Activated CD4-positive, alpha-beta T cell treated with anti-CD3 and anti-CD28 coated beads, Interleukin-2, amount 50 U/mL, for 1 hour (primary cell): ENCODE results near the gene AKAP3.

ENCODE experiments used
- DNase-seq: peaks from one replicate; pipeline ENCODE4 v3.0.0-alpha.2; 2020

AKAP3 gene

GRCh38 chr12:4648501-4649357 lies at the start of gene AKAP3, which contains the start of gene NDUFA9:
AKAP3 (minus strand) TSS chr12:4649051; CDS start chr12:4638196, 10,855 bp downstream.
NDUFA9 (plus strand) TSS chr12:4649114; CDS start chr12:4649127, 13 bp downstream.
- peak; percentile 72 for DNase-seq

DNA sequence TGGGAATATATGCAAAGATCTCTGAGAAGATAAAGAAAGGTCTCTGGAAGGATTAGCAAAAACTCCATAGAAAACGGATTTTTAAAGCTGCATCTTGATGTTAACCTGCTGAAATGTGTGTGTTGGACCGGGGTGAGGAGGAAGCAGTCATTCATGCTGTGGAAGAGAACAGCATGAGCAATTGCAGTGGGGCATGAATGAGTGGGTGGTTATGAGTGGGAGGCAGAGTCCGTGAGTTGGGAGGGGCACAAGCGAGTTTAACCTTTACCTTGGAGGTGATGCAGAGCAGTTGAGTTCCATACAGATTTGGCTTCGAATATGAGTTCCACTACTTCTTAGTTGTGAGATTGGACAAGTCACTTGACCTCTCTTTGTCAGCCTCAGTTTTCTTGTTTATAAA lies 41.9 kb upstream of the AKAP3 start:
- DNase-seq = no peak

- no peak for DNase-seq
Observed at GRCh38 chr12:4685317-4685716, 36.5 kb upstream of the AKAP3 start.

GRCh38 chr12:4681732-4682131 lies 32.9 kb upstream of the AKAP3 start:
- no peak for DNase-seq

DNA sequence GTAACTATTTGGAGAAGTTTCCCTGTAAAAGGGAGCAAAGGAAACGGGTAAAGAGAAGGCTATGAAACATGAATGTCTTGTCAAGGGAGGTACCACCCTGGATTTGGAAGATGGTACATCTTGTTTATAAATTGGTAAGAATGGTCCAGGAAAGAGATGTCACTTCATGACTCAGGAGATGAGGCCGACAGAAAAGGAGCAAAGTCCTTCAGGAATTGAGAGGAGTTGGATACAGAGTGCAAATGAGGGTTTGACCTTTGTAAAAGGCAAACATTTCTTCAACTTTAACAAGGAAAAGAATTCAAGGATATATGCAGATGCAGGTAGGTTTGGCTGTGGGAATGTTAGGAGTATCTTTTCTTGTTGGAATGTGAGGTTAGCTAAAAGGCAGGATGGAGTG lies 30.9 kb upstream of the AKAP3 start:
- DNase-seq = no peak

- DNase-seq = no peak
Observed at GRCh38 chr12:4665236-4665635, 16.4 kb upstream of the AKAP3 start.

DNA sequence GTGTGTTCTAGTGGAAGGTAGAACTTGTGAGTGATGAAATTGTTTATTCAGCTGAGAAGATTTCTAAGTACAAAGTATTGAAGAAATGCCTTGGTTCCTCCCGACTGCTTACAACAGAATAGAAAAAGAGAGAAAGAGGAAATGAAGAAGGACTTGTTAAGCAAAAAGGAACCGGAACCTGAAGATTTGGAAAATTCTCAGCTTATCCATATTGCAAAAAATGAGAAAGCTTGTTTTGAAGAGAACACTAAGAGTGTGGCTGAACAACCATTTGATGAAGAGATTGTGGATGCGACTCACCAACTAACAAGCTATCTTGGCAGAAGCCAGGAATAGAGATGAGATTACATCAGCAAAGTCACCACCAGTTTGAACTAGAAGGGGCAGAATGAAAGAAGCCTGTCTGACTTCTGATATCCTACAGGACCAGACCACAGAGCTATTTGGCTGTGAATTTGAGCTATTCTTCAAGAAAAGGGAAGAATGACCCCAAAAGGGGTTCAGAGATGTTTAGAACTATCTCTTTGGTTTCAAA lies 15.2 kb upstream of the AKAP3 start:
- DNase-seq = no peak

GRCh38 chr12:4653691-4654090 lies 4.8 kb upstream of the AKAP3 start:
- DNase-seq = no peak

GRCh38 chr12:4653257-4653656 lies 4.4 kb upstream of the AKAP3 start:
- DNase-seq = no peak

GRCh38 chr12:4649358-4649661 lies 459 bp upstream of the AKAP3 start:
- DNase-seq = no peak

- DNase-seq = no peak
Observed at GRCh38 chr12:4648104-4648500, 749 bp downstream of the AKAP3 start.

DNA sequence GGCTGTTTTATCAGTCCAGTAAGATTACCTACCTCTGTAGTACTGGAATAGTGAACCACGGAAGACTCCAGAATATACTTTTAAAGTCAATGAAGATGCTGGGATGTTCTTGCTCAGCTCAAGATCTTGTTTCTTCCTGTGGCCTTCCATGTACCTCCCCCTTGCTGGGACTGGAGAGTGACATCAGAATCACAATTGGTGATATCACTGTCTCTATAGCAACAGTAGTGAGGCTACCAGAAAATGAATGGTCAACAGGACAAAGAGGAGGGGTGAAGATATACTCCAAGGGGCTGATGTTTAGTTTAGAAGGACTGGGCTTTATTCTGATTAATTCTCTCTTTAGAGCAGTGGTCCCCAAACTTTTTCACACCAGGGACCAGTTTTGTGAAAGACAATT lies 3.8 kb downstream of the AKAP3 start:
- no peak for DNase-seq

GRCh38 chr12:4643747-4644146 lies 5.1 kb downstream of the AKAP3 start:
- no peak for DNase-seq

GRCh38 chr12:4630262-4630661 lies 18.6 kb downstream of the AKAP3 start:
- DNase-seq = no peak

GRCh38 chr12:4628406-4628805 lies 20.4 kb downstream of the AKAP3 start:
- DNase-seq = no peak

DNA sequence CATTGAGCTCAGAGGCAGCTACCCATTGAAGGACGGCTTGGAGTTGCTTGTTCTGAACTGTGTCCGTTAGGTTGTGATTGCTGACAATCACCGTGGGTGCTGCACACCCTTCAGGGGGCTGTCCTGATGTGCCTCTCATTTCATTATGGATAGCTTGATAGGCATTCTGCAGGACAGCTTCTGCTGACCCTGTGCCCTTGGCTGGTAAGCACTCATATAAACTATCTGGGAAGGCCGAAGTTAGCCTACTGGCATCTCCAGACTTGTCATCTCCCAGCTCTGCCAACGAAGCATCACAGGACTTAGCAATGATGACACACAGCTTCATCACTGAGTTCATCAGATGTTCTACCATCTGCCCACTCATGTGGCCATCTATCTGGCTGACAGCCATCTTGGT lies 22.3 kb downstream of the AKAP3 start:
- no peak for DNase-seq

DNA sequence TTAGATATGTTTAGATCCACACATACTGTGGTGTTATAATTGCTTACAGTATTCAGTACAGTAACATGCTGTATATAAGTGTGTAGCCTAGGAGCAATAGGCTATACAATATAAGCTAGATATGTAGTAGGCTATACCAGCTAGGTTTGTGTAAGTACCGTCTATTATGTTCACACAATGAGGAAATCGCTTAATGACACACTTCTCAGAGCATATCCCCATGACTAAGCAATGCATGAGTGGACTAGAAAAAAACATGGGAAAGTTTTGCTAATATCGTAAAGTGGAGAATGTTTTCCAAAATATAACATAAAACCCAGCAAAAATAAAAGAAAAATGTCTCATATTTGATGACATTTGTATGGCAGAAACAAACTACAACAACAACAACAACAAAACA lies 27.3 kb downstream of the AKAP3 start:
- DNase-seq = no peak

DNA sequence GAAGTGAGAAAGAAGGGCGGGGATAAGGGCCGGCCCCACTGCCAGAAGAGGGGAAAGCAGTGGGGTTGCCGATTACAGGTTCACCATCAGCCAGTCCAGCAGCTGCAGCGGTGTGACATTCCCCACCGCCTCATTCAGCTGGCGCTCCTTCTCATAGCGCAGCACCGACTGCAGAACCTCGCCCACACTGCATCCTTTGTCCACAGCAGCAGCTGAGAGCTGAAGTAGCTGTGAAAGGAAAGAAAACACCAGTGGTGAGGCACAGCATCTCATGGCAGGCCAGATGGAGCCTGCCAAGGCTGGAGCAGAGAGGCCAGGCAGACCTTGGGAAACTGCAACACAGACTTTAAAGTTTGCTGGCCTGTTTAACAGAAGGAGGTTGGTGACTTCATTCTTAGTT lies 33.2 kb downstream of the AKAP3 start:
- no peak for DNase-seq

DNA sequence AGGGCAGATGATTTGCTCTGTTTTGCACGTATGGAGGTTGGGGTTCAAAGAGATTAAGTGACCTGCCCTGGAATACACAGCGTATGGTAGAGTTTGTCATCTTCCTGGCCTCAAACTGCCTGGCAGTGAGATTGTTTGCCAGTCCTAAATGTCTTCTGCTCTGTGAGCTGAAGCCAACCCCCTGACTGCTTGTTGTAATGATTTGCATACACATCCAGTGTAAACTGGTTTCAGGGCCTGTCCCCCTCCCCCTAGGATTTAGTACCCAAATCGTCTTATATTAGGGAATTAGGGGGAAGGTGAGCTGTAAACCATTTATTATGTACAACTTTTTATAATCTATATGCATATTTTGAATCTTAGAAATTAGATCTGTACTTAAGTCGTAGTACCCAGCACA lies 38.4 kb downstream of the AKAP3 start:
- DNase-seq = no peak

DNA sequence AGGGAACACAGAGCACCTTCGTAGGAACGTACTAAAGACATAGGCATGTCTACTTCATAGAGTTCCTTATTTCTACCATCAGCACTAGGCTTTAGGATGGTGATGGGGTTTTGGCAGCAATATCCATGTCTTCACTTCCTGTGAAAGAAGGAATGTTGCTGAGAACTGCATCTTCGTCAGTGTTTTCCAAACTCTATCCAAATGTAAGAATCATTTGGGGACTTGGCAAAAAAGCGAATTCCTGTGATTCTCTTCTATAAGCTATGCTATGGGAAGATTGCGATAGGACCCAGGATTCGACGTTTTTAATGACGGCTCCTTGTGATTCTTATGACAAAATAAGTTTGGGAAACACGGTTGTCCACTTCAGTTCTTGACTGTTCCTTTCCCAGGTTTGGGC lies 39.8 kb downstream of the AKAP3 start:
- DNase-seq = no peak

GRCh38 chr12:4607056-4607455 lies 41.8 kb downstream of the AKAP3 start:
- no peak for DNase-seq

DNA sequence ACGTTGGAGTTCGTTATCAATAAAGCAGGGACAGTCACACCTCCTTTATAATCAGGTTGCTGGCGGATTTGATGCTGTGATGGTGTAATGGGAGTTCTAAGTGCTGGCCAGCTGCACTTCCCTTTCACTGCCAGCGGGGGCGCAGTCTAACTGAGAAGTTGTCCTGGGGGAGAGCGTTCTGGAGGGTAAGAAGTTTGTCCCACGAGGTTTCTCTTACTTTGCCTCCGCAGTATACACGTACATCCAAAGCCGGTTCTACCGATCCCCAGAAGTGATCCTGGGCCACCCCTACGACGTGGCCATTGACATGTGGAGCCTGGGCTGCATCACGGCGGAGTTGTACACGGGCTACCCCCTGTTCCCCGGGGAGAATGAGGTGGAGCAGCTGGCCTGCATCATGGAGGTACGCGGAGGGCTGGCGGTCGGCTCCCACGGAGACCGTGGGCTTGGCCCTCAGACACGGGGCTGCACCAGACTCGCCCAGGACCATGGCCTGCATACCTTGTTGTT lies 44.1 kb downstream of the AKAP3 start:
- DNase-seq = peak; percentile 75

DNA sequence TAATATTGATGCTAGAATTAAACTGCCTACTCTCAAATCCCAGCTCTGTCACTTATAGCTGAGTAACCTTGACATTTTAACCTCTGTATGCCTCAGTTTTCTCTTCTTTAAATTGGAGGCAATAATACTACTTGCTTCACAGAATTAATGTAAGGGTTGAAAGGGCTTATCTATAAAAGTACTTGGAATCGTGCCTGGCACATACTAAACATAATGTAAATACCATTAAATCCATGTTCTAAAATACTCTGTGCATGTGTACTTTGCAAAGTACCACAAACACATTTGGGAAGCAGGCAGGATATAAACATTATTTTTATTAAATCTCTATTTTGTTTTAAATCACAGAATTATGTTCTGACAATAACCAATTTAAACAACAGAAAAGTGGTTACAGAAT lies 44.9 kb downstream of the AKAP3 start:
- DNase-seq = no peak

- DNase-seq = no peak
Observed at GRCh38 chr12:4603421-4603820, 45.4 kb downstream of the AKAP3 start.

GRCh38 chr12:4595881-4596280 lies 53.0 kb downstream of the AKAP3 start:
- no peak for DNase-seq
